OCI-LY7 (cell line): ENCODE measurements around the gene BBX.

Source experiments
- CTCF ChIP-seq: fragments of 200-600 bp; sonication (generic); conservative IDR thresholded peaks from 2 replicates; pipeline ENCODE4 v1.5.1; 2014; ENCODE audit warnings: mild to moderate bottlenecking, antibody characterized with exemption, low read length, moderate library complexity, mixed read lengths
- EZH2phosphoT487 ChIP-seq: fragments of 200-600 bp; sonication (generic); IDR thresholded peaks from 2 replicates; pipeline ENCODE4 v1.6.1; 2018; ENCODE audit warnings: low read depth, borderline replicate concordance, mild to moderate bottlenecking, mixed run types, antibody characterized with exemption, low read length, moderate library complexity, mixed read lengths

- TF ChIP-seq CTCF, result no peak
- TF ChIP-seq EZH2phosphoT487, result no peak
Observed at GRCh38 chr3:107633327-107634098, 110.8 kb downstream of the BBX start.
